ENCODE data around the gene YLPM1. TPM values are rescaled to one million over a fixed set of nuclear protein-coding genes. Genes with fewer than 3 reads are reported as not detected.

YLPM1 gene
- total and polyA plus RNA-seq, 12 donors = 24.0 to 58.6 (median 46.5) TPM

- WGBS, 4 donors = 23 to 29% (median 25%) methylated on average over 6 to 7 of the region's 7 CpGs
- Histone ChIP-seq H3K27ac (no peak overlapping the region), H3K4me1 (replicated peaks in 1 of 2) (no peaks in the 10 kb centered on the region), H3K4me3 (no peak overlapping the region), H3K27me3 (no peaks in the 10 kb centered on the region), H3K36me3 (replicated peaks in 1 of 2) (no peaks in the 10 kb centered on the region), H3K9me3 (replicated peaks in 1 of 3) (no peaks in the 10 kb centered on the region)
- peak; percentile 84 to 98 (median 92) for DNase-seq
- TF ChIP-seq POLR2A (IDR thresholded peaks at IDR 0.05) (no peak), CTCF (IDR thresholded peaks at IDR 0.05) (peak; percentile 78 to 88 (median 82))
- intact Hi-C loops (cut with DNase I) = loop anchor here (5.0 kb wide), 2 partner anchors 46 to 226 kb away; no protein-coding TSS in a partner anchor
These were observed 98.0 kb downstream of the YLPM1 start for GRCh38 chr14:74860899-74861733.

- H3K27ac ChIP-seq = no peak overlapping the region
- H3K27me3 ChIP-seq = no peaks in the 10 kb centered on the region
- TF ChIP-seq CTCF (IDR thresholded peaks at IDR 0.05) (no peak), POLR2A (IDR thresholded peaks at IDR 0.05) (no peak)
- no peak for DNase-seq
- intact Hi-C loops (cut with DNase I) = loop anchor here (5.0 kb wide), 2 partner anchors 46 to 226 kb away; no protein-coding TSS in a partner anchor
- H3K36me3 ChIP-seq (replicated peaks in 1 of 2) = no peaks in the 10 kb centered on the region
- H3K4me1 ChIP-seq (replicated peaks in 1 of 2) = no peaks in the 10 kb centered on the region
- no peaks in the 10 kb centered on the region for H3K9me3 ChIP-seq (replicated peaks in 1 of 3)
- no peak overlapping the region for H3K4me3 ChIP-seq
- WGBS, 4 donors = 59 to 78% (median 69%) methylated on average over 3 of the region's 3 CpGs
These were observed 98.6 kb downstream of the YLPM1 start for GRCh38 chr14:74861734-74862090.

GRCh38 chr14:74863274-74863673, 100.2 kb downstream of the YLPM1 start:
- no peaks in the 10 kb centered on the region for H3K36me3 ChIP-seq (replicated peaks in 1 of 2)
- H3K27ac ChIP-seq = no peak overlapping the region
- TF ChIP-seq POLR2A (IDR thresholded peaks at IDR 0.05) = no peak
- no peak for TF ChIP-seq CTCF (IDR thresholded peaks at IDR 0.05)
- peak in 1 of 7 donors; percentile 14 for DNase-seq
- H3K4me1 ChIP-seq (replicated peaks in 1 of 2) = no peaks in the 10 kb centered on the region
- intact Hi-C loops (cut with DNase I) = loop anchor here (5.0 kb wide), 2 partner anchors 44 to 224 kb away; no protein-coding TSS in a partner anchor
- H3K4me3 ChIP-seq = no peak overlapping the region
- 73 to 77% (median 75%) methylated on average over 3 to 9 of the region's 9 CpGs for WGBS, 4 donors
- no peaks in the 10 kb centered on the region for H3K9me3 ChIP-seq (replicated peaks in 1 of 3)
- no peaks in the 10 kb centered on the region for H3K27me3 ChIP-seq

- Histone ChIP-seq H3K36me3 (replicated peaks in 1 of 2) (no peaks in the 10 kb centered on the region), H3K4me1 (replicated peaks in 1 of 2) (no peaks in the 10 kb centered on the region), H3K27ac (no peak overlapping the region), H3K4me3 (no peak overlapping the region), H3K27me3 (no peaks in the 10 kb centered on the region), H3K9me3 (replicated peaks in 1 of 3) (no peaks in the 10 kb centered on the region)
- intact Hi-C loops (cut with DNase I) = loop anchor here (5.0 kb wide), 2 partner anchors 43 to 223 kb away; no protein-coding TSS in a partner anchor
- 58 to 69% (median 62%) methylated on average over 9 of the region's 9 CpGs for WGBS, 4 donors
- no peak for DNase-seq
- TF ChIP-seq POLR2A (IDR thresholded peaks at IDR 0.05) (no peak), CTCF (IDR thresholded peaks at IDR 0.05) (no peak)
These were observed 101.1 kb downstream of the YLPM1 start for GRCh38 chr14:74864198-74864597.

Data from adrenal gland (tissue), 12 donors.